ENCODE data around the gene KCNK13. TPM values are rescaled to one million over a fixed set of nuclear protein-coding genes. Genes with fewer than 3 reads are reported as not detected.
A peak's percentile ranks its signal among the peaks of the same experiment; 100 is the strongest.

Gene KCNK13
- total and polyA plus RNA-seq, 2 of the 4 experiments (the other 2 are of a cell fraction): not detected

DNA sequence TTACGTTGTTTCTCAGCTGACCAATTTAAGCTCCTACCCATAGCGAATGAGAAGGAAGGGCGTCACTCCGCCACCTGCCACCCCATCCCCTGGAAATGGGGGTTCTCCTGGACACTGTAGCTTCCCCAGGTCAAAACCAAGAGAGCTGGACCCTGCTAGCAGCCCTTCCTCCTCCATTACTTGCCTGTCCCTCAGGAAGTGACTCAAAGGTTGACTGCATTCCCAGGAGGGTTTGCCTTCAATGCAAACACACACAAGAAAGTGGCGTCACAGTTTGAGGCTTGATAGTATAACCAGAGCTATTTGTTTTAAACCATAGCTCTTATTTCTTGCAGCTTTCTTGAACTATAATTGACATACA lies 79.1 kb downstream of the KCNK13 start:
- Histone ChIP-seq H2BK15ac (ENCODE audit: low read depth, low read length) (no peak overlapping the region; the same call in 2 of the 3 replicates), H2BK120ac (ENCODE audit: low read depth, low read length) (no peak overlapping the region), H4K20me1 (ENCODE audit: insufficient read depth, low read length) (no peaks in the 10 kb centered on the region), H2BK20ac (ENCODE audit: low read depth, low read length) (no peak overlapping the region), H4K91ac (ENCODE audit: insufficient read depth, low read depth, low read length) (no peak overlapping the region; the same call in 1 of the 2 replicates), H3K9me3 (ENCODE audit: control insufficient read depth, insufficient read depth, low read length) (no peaks in the 10 kb centered on the region), H3K18ac (ENCODE audit: low read depth, low read length) (peak overlapping the region; percentile 32; the same call in 1 of the 2 replicates), H2AFZ (replicated peaks; ENCODE audit: low read length, poor library complexity) (peak overlapping the region; percentile 60), H3K4ac (ENCODE audit: low read depth, low read length) (no peak overlapping the region), H3K9ac (ENCODE audit: low read depth, low read length) (no peak overlapping the region), H3K27ac (ENCODE audit: insufficient read depth, low read length) (no peak overlapping the region), H3K56ac (ENCODE audit: extremely low read depth, insufficient read depth, low read length) (no peak overlapping the region), H3K4me2 (ENCODE audit: low read depth, low read length) (peak overlapping the region; percentile 10; the same call in 1 of the 2 replicates), H3K79me1 (ENCODE audit: low read depth in 1 of 2, low read length in 2 of 2) (no peaks in the 10 kb centered on the region), H3K4me3 (ENCODE audit: insufficient read depth, low read depth, low read length) (no peak overlapping the region), H3K23ac (ENCODE audit: low read depth, low read length) (no peak overlapping the region), H3K36me3 (ENCODE audit: control insufficient read depth, insufficient read depth, low read length) (no peaks in the 10 kb centered on the region), H3K4me1 (ENCODE audit: control insufficient read depth, insufficient read depth, low read length) (peaks cover 3% of the 10 kb centered on the region; the same call in 1 of the 2 replicates), H2AK9ac (replicated peaks; ENCODE audit: low read depth, low read length, poor library complexity) (no peak overlapping the region), H3K14ac (replicated peaks; ENCODE audit: low read depth, low read length) (no peak overlapping the region), H3K9me1 (ENCODE audit: insufficient read depth, low read length) (no peaks in the 10 kb centered on the region), H4K8ac (ENCODE audit: low read depth in 2 of 2, low read length in 2 of 2) (peak overlapping the region; percentile 39; a peak in 2 of 4 replicates), H3K27me3 (ENCODE audit: control insufficient read depth, insufficient read depth, low read length) (peaks cover 4% of the 10 kb centered on the region; the same call in 1 of the 2 replicates), H2AK5ac (ENCODE audit: low read depth, low read length) (no peak overlapping the region), H2BK5ac (ENCODE audit: low read depth, low read length, poor library complexity, severe bottlenecking) (peak overlapping the region; percentile 37), H4K5ac (ENCODE audit: low read depth, low read length) (peak overlapping the region; percentile 28; the same call in 1 of the 2 replicates)
- ATAC-seq (ENCODE audit: low read depth) (no peak), DNase-seq (peak; percentile 71)
- dilution Hi-C loops (cut with HindIII; ENCODE audit: low sequenced_read_pairs, unreplicated experiment) (no loop called here), in situ Hi-C loops (cut with MboI; ENCODE audit: low sequenced_read_pairs) (no loop called here), intact Hi-C loops (cut with micrococcal nuclease) (no loop called here)
- CTCF ChIA-PET: no interaction called here
- no peak for TF ChIP-seq RFX5 (IDR thresholded peaks at IDR 0.05; ENCODE audit: low read depth, low read length)
- POLR2A ChIA-PET (ENCODE audit: unreplicated experiment): no interaction called here
- BruUV-seq (replicated peaks): no TSS peak
- no CpG with 5 or more reads among the region's 5 CpGs for WGBS, 2 experiments (ENCODE audit: extremely low coverage in 2 of 2, insufficient read length in 1 of 2)
